Parietal lobe (tissue), 1 donor: ENCODE results near the gene CFAP99. TPM values are rescaled to one million over a fixed set of nuclear protein-coding genes. Genes with fewer than 3 reads are reported as not detected.

Experiments used
- total RNA-seq: library from RNA; depleted of rRNA; stranded (reverse); fragments of >200 nt; gene quantifications from one replicate; pipeline ENCODE4 v1.2.3, GENCODE V29; 2014

The CFAP99 gene
- total RNA-seq = not detected

DNA sequence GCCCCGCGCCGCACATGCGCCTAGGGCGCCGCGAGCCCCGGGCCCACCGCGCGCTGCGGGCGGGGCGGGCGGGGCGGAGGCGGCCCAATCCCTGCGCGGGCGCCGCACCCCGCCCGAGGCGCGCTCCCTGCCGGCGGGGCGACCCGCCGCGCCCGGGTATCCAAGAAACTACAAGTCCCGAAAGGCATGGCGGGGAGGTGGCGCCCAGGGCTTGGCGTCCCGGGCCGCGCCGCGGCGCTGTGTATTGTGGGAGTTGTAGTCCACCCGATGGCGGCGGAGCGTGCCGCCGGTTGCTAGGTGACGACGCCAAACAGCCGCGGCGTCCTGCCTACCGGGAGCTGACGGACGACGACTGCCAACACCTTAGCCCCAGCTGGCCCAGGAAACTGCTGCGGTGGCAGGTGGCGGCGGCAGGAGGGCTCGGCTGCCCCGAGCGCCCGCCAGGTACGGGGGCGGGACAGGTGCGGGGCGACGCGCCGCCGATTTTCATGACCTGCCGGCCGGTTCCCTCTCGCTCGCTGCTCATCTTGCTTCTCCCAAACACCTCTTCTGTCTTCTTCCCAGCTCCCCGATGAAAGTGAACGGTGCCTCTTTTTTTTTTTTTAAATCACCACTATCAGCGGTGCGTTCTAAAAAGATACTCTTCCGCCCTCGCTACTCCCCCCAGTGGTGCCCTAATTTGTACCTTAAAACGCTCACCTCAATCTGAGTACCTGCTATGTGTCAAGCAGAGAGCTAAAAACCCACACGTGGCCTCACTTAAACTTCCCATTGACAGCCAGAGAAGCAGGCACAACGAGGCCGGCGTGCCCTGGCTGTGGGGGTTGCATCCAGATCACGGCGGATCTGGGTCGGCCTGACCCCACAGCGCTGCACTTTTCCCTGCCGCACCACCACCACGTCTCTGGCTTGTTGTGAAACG is at the start of gene CFAP99:
Gene CFAP99, plus strand, starts transcription at position 306 of the 922 bp plus-strand sequence.

DNA sequence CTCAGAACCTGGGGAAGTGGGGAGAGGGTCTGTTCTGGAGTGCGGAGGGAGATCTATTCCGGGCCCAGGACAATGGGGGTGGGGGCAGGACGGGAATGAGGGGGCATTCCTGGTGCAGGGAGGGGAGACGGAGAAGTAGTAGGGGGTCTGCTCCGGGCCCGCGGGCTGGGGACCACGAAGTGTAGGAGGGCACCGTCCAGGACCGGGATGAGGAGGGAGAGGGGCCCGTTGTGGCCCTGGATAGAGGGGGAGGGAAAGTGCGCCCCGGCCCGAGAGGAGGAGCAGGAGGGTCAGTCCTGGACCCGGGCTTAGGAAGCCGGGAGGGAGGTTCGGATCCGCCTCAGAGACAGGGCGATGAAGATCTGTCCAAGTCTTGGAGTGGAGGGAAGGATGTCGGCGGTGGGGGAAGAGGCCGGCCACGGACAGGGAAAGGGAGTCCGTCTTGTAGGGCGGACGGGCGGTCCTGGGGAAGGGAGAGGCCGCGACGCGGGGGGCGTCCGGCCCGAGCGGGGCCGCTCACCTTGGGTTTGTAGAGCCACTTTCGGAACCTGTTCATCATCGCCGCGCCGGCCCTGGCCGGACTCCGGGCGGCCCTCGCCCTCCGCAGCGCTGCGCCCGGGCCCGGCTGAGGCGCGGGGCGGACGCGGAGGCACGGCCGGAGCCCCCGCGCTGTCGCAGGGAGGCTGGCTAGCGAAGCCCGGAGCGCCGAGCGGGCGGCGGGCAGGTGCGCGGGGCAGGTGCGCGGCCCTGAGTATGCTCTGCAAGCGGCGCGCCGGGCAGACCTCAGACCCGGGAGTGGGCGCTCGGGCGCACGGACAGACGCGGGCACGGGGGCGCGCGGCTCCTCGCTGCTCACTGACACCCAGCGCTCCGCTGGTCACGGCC is 748 bp upstream of the CFAP99 start, which contains the start of gene ZFYVE28:
Gene ZFYVE28, minus strand, starts transcription at position 881 of the 885 bp plus-strand sequence. Its CDS starts 322 bp downstream, at position 559.

DNA sequence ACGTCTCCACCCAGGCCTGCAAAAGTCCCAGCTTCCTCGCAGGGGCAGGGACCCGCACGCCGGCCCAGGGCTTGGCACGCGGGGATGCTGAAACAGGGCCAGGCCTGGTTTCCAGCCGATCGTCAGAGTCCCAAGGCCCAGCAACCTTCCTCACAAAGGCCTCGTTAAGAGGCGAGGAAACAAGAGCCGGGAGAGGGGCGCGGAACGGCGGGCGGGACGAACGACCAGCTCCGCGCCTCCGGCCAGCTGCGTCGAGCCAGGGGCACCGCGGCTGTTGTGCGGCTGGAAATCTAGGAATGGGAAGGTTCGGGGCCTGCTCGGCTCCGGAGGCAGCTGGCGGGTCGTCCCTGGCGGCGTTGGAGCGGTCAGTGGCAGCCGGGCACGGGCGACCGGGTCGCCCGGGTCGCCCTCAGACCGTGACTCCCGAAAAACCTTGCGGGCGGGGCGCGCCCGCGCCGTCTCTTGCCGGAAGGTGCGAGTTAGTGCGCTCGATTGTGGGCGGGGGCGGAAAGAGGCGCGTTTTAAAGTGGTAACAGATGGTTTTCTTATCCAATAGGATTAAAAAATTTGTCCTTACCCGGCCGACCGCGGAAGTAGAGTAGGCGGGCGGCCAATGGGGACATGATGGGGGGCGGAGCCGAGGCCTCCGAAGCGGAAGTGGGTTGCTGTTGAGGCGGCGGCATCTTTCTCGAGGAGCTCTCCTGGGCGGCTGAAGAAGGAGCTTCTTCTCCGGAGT is 49.9 kb downstream of the CFAP99 start, which contains the start of gene RNF4:
Gene RNF4, plus strand, starts transcription at position 651 of the 736 bp plus-strand sequence. CDS start 21,388 bp downstream, outside the sequence.

Other genes with a start within 250 kb of the CFAP99 start
- gene HAUS3, start 176.8 kb upstream of the CFAP99 start, total RNA-seq = 35.1 TPM
- gene POLN, start 176.8 kb upstream of the CFAP99 start, total RNA-seq = 7.8 TPM
- 32.9 TPM for gene MXD4, start 156.8 kb upstream of the CFAP99 start, total RNA-seq
- gene ZFYVE28, start 310 bp upstream of the CFAP99 start, total RNA-seq = 7.8 TPM
- gene RNF4, start 50.2 kb downstream of the CFAP99 start, total RNA-seq = 47.6 TPM
- gene FAM193A, start 117.7 kb downstream of the CFAP99 start, total RNA-seq = 42.3 TPM